ENCODE results near the gene TMEM114.
"Not testable (repeated sequence)": the region's sequence is repeated elsewhere in the genome, so short reads cannot be mapped to it uniquely, and the experiment has no call there.

TMEM114 gene

GRCh38 chr16:8572919-8573724 lies 17.2 kb downstream of the TMEM114 start:
- no peak for DNase-seq

GRCh38 chr16:8572063-8572918 lies 18.0 kb downstream of the TMEM114 start:
- DNase-seq: no peak

- no peak for DNase-seq
These were observed 19.2 kb downstream of the TMEM114 start for GRCh38 chr16:8571061-8571596.

- not testable (repeated sequence) for DNase-seq
These were observed 19.9 kb downstream of the TMEM114 start for GRCh38 chr16:8570393-8570792.

- no peak for DNase-seq
These were observed 20.5 kb downstream of the TMEM114 start for GRCh38 chr16:8569650-8570346.

- DNase-seq: no peak
These were observed 22.1 kb downstream of the TMEM114 start for GRCh38 chr16:8568231-8568617.

- peak; percentile 74 for DNase-seq
These were observed 22.7 kb downstream of the TMEM114 start for GRCh38 chr16:8567355-8568230.

- no peak for DNase-seq
These were observed 24.8 kb downstream of the TMEM114 start for GRCh38 chr16:8565498-8565897.

GRCh38 chr16:8564934-8565345 lies 25.4 kb downstream of the TMEM114 start:
- DNase-seq: no peak

GRCh38 chr16:8563944-8564540 lies 26.3 kb downstream of the TMEM114 start:
- not testable (repeated sequence) for DNase-seq

GRCh38 chr16:8561496-8561895 lies 28.8 kb downstream of the TMEM114 start:
- no peak for DNase-seq

- DNase-seq: no peak
These were observed 34.9 kb downstream of the TMEM114 start for GRCh38 chr16:8555400-8555799.

GRCh38 chr16:8554881-8555280 lies 35.4 kb downstream of the TMEM114 start:
- DNase-seq: no peak

GRCh38 chr16:8554022-8554421 lies 36.3 kb downstream of the TMEM114 start:
- DNase-seq: no peak

GRCh38 chr16:8552487-8553221 lies 37.7 kb downstream of the TMEM114 start:
- DNase-seq: no peak

- no peak for DNase-seq
These were observed 38.7 kb downstream of the TMEM114 start for GRCh38 chr16:8551388-8552332.

- no peak for DNase-seq
These were observed 39.5 kb downstream of the TMEM114 start for GRCh38 chr16:8550728-8551387.

GRCh38 chr16:8549843-8550412 lies 40.4 kb downstream of the TMEM114 start:
- no peak for DNase-seq

GRCh38 chr16:8548166-8548565 lies 42.1 kb downstream of the TMEM114 start:
- no peak for DNase-seq

Data from CD4-positive, alpha-beta T cell treated with Interferon gamma for 1 hour (primary cell).